ENCODE data around the gene RXFP3.
"Not testable (repeated sequence)": the region's sequence is repeated elsewhere in the genome, so short reads cannot be mapped to it uniquely, and the experiment has no call there.

RXFP3 gene

GRCh38 chr5:33934176-33934575, 2.0 kb upstream of the RXFP3 start:
- no peak for DNase-seq (ENCODE audit: low read depth in 3 of 3)

GRCh38 chr5:33936004-33936380, 194 bp upstream of the RXFP3 start:
- DNase-seq (ENCODE audit: low read depth in 3 of 3), result peak; percentile 1 to 41 (median 13)

DNA sequence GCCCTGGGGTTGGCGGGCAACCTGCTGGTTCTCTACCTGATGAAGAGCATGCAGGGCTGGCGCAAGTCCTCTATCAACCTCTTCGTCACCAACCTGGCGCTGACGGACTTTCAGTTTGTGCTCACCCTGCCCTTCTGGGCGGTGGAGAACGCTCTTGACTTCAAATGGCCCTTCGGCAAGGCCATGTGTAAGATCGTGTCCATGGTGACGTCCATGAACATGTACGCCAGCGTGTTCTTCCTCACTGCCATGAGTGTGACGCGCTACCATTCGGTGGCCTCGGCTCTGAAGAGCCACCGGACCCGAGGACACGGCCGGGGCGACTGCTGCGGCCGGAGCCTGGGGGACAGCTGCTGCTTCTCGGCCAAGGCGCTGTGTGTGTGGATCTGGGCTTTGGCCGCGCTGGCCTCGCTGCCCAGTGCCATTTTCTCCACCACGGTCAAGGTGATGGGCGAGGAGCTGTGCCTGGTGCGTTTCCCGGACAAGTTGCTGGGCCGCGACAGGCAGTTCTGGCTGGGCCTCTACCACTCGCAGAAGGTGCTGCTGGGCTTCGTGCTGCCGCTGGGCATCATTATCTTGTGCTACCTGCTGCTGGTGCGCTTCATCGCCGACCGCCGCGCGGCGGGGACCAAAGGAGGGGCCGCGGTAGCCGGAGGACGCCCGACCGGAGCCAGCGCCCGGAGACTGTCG, 976 bp downstream of the RXFP3 start:
- DNase-seq (ENCODE audit: low read depth in 3 of 3), result no peak

- DNase-seq (ENCODE audit: low read depth in 3 of 3), result no peak
These were observed 1.7 kb downstream of the RXFP3 start for GRCh38 chr5:33937707-33938506.

DNA sequence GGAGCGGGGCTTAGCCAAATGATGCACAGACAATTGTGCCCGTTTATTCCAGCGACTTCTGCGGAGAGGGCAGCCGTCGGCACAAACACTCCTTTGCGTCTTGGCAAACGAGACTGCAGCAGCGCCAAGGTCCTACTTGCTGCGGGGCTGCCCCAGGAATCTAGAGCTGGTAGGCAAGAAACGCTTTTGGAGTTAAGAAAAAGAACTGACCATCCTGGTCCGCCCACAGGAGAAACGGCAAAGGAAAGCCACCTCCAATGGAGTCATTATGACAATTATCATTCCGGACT, 2.3 kb downstream of the RXFP3 start:
- DNase-seq (ENCODE audit: low read depth in 3 of 3), result no peak

- no peak for DNase-seq (ENCODE audit: low read depth in 3 of 3)
These were observed 2.7 kb downstream of the RXFP3 start for GRCh38 chr5:33938881-33939280.

- DNase-seq (ENCODE audit: low read depth in 3 of 3), result no peak
These were observed 3.5 kb downstream of the RXFP3 start for GRCh38 chr5:33939556-33940262.

DNA sequence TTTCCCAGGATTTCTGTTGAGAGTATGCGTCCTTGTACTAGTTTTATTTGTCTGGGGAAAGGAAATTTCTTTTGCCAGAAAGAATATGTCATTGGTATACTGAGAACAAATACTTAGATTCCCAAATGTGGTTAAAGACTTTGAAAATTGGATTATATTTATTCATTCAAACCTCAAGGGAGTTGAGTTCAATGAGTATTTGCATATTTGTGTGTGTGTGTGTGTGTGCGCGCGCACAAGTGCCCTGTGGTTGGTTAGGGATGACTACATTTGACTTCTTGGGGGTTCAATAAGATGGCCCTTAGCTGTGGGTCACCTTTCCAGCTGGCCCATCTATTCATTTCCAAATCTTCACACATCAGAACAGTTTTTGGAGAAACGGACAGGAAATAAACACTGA, 4.9 kb downstream of the RXFP3 start:
- DNase-seq (ENCODE audit: low read depth in 3 of 3), result no peak

GRCh38 chr5:33944543-33945132, 8.5 kb downstream of the RXFP3 start:
- no peak for DNase-seq (ENCODE audit: low read depth in 3 of 3)

- DNase-seq (ENCODE audit: low read depth in 3 of 3), result not testable (repeated sequence)
These were observed 16.0 kb downstream of the RXFP3 start for GRCh38 chr5:33952175-33952574.

DNA sequence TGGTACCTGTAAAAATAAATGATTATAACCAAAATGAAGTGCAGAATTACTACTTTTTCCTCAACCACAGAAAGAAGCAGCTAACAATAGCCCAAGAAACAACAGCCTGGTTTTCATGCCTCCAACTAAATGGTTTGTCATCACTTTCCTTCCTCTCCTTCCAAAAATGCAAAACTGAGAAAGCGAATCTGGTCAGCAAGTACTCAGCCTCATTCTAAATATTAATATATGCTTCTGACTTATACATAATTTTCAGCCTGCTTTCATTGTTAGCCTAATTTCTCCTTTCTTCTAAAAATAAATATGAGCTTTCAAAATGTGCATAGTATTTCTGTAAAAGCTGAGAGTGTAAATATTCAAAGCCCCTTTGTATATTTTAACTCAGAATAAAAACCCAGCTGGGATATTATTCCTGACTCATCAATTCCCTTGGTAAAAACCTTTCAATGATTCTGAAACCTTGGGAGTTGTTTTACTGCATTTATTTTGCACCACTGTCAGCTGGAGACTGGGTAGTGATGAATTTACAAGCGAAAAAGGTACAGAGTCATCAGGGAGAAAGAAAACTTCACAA, 21.5 kb downstream of the RXFP3 start:
- no peak for DNase-seq (ENCODE audit: low read depth in 3 of 3)

DNA sequence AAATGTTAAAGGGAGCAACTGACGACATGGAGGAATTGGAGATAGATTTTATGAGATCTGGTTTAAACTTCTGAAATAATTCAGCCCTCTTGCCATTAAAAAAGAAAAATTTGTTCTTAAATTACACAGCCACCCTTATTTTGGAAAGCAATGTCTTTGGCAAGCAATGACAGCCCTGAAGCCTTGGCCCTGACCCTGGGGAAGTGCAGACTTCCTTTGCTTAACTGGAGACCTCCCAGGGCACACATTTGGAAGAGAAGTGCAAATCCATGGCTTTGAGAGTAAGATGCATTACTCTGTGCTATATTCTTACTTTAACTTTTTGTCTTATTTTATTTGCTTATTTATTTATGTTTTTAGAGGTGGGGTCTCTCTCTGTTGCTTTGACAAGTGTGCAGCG, 22.0 kb downstream of the RXFP3 start:
- no peak for DNase-seq (ENCODE audit: low read depth in 3 of 3)

DNA sequence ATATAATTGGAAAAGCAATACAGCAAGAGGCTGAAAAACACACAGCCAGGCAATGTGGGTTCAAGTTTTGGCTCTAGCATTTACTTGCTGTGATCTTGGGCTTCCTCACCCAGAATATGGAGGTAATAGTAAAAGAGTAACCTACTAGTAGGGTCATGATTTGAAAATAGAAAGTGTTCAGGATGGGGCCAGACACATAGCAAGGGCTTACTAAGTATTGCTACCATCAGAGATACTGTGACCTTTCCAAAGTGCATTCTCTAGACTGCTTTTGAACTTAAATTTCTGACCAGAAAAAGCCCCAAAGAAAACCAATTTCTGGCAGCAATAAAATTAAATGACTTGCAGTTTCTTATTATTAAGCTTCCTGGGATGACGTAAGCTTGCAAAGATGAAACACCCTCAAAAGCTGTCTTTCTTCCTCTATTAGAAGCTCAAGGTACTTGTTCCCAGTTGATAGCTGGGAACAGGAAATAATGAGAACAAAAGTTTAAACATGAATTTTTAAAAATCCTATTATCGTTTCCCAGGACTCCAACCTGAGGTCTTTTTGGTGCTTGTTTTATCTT, 28.0 kb downstream of the RXFP3 start:
- DNase-seq (ENCODE audit: low read depth in 3 of 3), result no peak

DNA sequence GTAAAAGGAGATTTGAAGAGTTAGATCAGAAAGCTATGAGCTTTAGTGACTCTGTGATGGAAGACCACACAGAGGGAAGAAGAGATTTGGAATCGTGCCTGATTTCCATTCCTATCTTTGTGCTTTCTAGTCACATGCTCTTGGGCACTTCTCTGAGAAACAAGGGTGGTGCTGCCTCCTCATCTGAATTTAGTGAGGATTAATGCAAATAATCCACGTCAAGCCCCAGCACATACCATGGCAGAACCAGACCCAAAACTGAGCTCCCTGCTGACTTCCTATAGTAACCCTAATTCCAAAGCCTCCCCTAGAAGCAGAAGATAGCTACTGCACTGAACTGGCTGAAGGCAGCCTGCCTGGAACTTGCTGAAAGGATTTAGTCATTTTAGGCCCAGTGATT, 30.6 kb downstream of the RXFP3 start:
- DNase-seq (ENCODE audit: low read depth in 3 of 3), result no peak

- no peak for DNase-seq (ENCODE audit: low read depth in 3 of 3)
These were observed 32.2 kb downstream of the RXFP3 start for GRCh38 chr5:33968211-33969005.

DNA sequence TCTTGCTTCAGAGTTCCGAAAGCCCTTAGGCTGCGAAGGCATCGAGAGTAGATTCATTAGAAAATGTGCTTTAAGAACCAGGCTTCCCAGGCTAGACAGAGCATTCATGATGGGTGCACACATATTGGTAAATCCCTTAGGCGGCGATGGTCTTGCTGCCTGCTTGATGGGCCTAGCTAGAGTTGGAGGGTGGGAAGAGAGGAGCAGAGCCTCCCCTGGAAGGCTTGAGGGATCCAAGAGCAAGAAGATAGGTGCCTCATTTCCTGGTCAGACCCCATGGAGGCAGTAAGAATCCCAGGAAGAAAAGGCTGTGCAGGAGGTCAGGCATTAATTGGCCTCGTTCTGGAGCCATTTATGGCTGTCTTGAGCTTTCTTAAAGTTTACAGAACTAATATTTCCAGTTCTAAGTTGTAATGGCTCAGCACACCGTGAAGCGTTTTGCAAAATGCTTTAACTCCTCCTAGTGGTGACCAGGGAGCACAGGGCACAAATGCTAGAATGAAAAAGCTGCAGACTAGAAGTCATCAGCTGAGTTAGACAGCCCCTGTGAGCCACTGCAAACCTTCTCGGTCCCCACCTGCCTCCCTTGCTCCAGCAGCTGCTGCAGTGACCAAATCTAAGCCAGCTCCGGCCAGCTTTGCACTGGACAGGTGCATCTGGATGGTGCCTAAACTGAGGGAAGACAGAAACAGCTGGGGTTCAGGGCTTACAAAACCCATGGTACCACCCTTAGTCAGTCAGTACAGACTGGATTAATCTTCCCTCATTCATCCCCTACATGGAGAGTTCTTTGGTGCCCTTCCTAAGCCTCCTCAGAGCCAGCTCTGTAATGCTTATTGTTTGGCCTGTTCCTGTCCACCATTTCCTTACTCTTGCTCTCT, 33.6 kb downstream of the RXFP3 start:
- DNase-seq (ENCODE audit: low read depth in 3 of 3), result no peak

DNA sequence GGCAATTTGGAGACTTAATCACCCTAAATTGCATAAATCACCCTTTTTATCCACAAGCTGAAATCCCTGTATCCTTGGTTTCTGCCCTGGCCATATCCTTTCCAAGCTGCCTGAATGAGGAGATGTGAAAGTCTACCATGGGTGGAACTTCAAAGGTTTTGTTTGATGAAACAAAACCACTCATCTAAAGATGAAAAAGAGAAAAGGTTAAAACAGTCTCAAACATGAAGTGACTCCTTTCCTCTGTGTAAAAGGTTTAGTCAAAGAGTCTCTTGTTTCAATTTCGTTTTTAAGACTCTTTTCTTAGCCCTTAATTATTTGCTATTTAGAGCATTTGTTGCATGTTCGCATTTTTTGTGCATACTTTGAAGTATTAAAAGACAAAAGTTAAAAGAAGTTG, 37.1 kb downstream of the RXFP3 start:
- no peak for DNase-seq (ENCODE audit: low read depth in 3 of 3)

GRCh38 chr5:33975852-33976251, 39.7 kb downstream of the RXFP3 start:
- no peak for DNase-seq (ENCODE audit: low read depth in 3 of 3)

- DNase-seq (ENCODE audit: low read depth in 3 of 3), result no peak
These were observed 40.1 kb downstream of the RXFP3 start for GRCh38 chr5:33976307-33976706.

GRCh38 chr5:33978306-33978705, 42.1 kb downstream of the RXFP3 start:
- no peak for DNase-seq (ENCODE audit: low read depth in 3 of 3)

All from stimulated activated CD4-positive, alpha-beta T cell treated with anti-CD3 and anti-CD28 coated beads, TNF-alpha, amount 100 ng/mL, for 24 hours (primary cell).